ENCODE results near the gene MRPL28. TPM values are rescaled to one million over a fixed set of nuclear protein-coding genes. Genes with fewer than 3 reads are reported as not detected.

The MRPL28 gene
- total and polyA plus RNA-seq, 9 donors: 28.4 to 57.7 (median 40.9) TPM

GRCh38 chr16:330741-331140 lies 39.6 kb downstream of the MRPL28 start:
- H3K27me3 ChIP-seq: no peaks in the 10 kb centered on the region
- WGBS, 3 donors: 33 to 49% (median 33%) methylated on average over 2 of the region's 2 CpGs
- no peak overlapping the region for H3K4me3 ChIP-seq
- no peaks in the 10 kb centered on the region for H3K9me3 ChIP-seq
- TF ChIP-seq EP300 (IDR thresholded peaks at IDR 0.05) (no peak), CTCF (IDR thresholded peaks at IDR 0.05) (no peak), POLR2A (IDR thresholded peaks at IDR 0.05) (no peak)
- no peaks in the 10 kb centered on the region for H3K36me3 ChIP-seq
- H3K4me1 ChIP-seq (ENCODE audit: insufficient read depth): peaks cover 15% of the 10 kb centered on the region
- intact Hi-C loops (cut with DNase I): no loop called here
- DNase-seq: no peak
- H3K27ac ChIP-seq: no peak overlapping the region

- intact Hi-C loops (cut with DNase I): no loop called here
Measured at GRCh38 chr16:325375-326145, 44.8 kb downstream of the MRPL28 start.

DNA sequence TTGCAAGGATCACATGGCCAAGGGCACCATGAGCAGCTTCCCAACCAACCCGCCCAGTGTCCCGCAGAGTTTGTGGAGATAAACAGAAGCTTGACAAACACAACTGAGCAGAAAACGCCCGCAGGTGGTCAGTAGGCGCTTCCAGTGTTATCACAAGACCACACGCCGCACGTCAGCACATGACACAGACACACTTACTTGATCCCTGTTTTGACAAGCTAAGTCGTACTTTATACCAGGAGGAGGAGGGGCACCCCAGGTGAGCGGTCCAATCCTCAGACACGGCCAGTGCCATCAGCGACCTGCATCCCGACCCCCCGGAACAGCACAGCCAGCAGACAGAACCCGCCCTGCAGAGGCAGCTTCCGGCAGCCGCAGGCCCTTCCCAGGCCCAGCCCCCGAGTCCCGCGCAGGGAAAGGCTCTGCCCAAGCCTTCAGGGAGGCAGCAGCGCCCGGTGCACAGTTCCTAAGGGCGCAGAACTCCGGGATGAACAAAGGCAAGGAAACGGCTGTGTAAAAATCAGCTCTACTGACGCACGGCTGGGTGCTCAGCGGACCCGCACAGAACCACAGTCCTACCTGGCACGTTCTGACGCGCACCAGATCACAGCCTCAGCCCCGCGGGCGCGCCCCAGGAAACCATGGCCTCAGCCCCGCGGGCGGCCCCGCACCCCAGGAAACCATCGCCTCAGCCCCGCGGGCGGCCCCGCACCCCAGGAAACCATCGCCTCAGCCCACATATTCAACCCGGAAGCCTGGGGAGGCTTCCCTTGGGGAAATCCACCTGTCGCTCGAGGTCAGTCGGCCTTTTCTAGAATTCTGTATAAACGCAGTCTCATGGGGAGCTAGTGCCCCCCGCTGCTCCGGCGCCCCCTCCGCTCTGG lies 45.6 kb downstream of the MRPL28 start:
- intact Hi-C loops (cut with DNase I): no loop called here
- TF ChIP-seq EP300 (IDR thresholded peaks at IDR 0.05): no peak
- no peaks in the 10 kb centered on the region for H3K4me1 ChIP-seq (ENCODE audit: insufficient read depth)
- DNase-seq: no peak
- H3K27ac ChIP-seq: no peak overlapping the region
- H3K4me3 ChIP-seq: no peak overlapping the region
- H3K9me3 ChIP-seq: no peaks in the 10 kb centered on the region
- no peaks in the 10 kb centered on the region for H3K36me3 ChIP-seq
- 71 to 79% (median 75%) methylated on average over 54 to 55 of the region's 55 CpGs for WGBS, 3 donors
- no peaks in the 10 kb centered on the region for H3K27me3 ChIP-seq

More at GRCh38 chr16:325375-326145, 44.8 kb downstream of the MRPL28 start:
- Histone ChIP-seq H3K4me1 (ENCODE audit: insufficient read depth) (peaks cover 1% of the 10 kb centered on the region), H3K4me3 (no peak overlapping the region), H3K9me3 (no peaks in the 10 kb centered on the region), H3K36me3 (no peaks in the 10 kb centered on the region), H3K27me3 (no peaks in the 10 kb centered on the region), H3K27ac (no peak overlapping the region)
- WGBS, 3 donors: 84 to 90% (median 86%) methylated on average over 28 of the region's 28 CpGs
- TF ChIP-seq POLR2A (IDR thresholded peaks at IDR 0.05) (no peak), EP300 (IDR thresholded peaks at IDR 0.05) (no peak), CTCF (IDR thresholded peaks at IDR 0.05) (no peak)
- no peak for DNase-seq

DNA sequence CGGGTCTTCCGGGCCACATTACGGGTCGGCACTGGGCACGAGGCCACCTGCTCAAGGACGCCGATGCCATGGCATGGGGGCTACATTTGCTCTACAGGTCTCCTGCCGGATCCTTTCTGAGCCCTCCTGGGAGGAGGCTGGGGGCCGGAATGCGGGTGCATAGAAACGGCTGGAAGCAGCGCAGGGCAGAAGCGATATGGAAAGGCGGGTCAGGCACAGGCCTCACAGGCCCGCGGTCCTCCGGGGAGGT lies 46.2 kb downstream of the MRPL28 start:
- Histone ChIP-seq H3K27me3 (no peaks in the 10 kb centered on the region), H3K4me3 (no peak overlapping the region), H3K9me3 (no peaks in the 10 kb centered on the region), H3K27ac (no peak overlapping the region), H3K36me3 (no peaks in the 10 kb centered on the region), H3K4me1 (ENCODE audit: insufficient read depth) (no peaks in the 10 kb centered on the region)
- WGBS, 3 donors: 86 to 88% (median 87%) methylated on average over 17 of the region's 17 CpGs
- intact Hi-C loops (cut with DNase I): no loop called here
- no peak for DNase-seq
- no peak for TF ChIP-seq EP300 (IDR thresholded peaks at IDR 0.05)
- no peak for TF ChIP-seq CTCF (IDR thresholded peaks at IDR 0.05)
- no peak for TF ChIP-seq POLR2A (IDR thresholded peaks at IDR 0.05)

Measured in ovary (tissue), 9 donors.